Astrocyte (in vitro differentiated cells and primary cell): ENCODE results near the gene RWDD3. TPM values are rescaled to one million over a fixed set of nuclear protein-coding genes. Genes with fewer than 3 reads are reported as not detected.

Experiments used
- DNase-seq: peaks from one replicate; pipeline ENCODE4 v3.0.0-alpha.2; 2010; ENCODE audit warnings: low read depth
- FAIRE-seq: peaks from 2 replicates; lab custom pipeline; 2011; peaks lifted over from hg19 to GRCh38; lab: Jason Lieb, UNC
- H2AFZ ChIP-seq: 2 replicates; pipeline ENCODE4 v1.6.0; 2012; ENCODE audit warnings: low read depth, low read length, inconsistent platforms
- H3K27ac ChIP-seq: 2 replicates; pipeline ENCODE4 v1.5.1; 2011; ENCODE audit warnings: low read depth, low read length, inconsistent platforms
- H3K27me3 ChIP-seq: 2 replicates; pipeline ENCODE4 v1.6.0; 2011; ENCODE audit warnings: low read length, inconsistent platforms; ENCODE audit not compliant: insufficient read depth
- H3K36me3 ChIP-seq: 2 replicates; pipeline ENCODE4 v1.5.1; 2011; ENCODE audit warnings: low read length, inconsistent platforms; ENCODE audit not compliant: insufficient read depth
- H3K4me1 ChIP-seq: 2 replicates; pipeline ENCODE4 v1.5.1; 2011; ENCODE audit warnings: low read length, inconsistent platforms; ENCODE audit not compliant: insufficient read depth
- H3K4me2 ChIP-seq: 2 replicates; pipeline ENCODE4 v1.6.0; 2012; ENCODE audit warnings: low read length, inconsistent platforms
- H3K4me3 ChIP-seq: 2 replicates; pipeline ENCODE4 v1.5.1; 2011; ENCODE audit warnings: low read depth, mild to moderate bottlenecking, low read length, inconsistent platforms; ENCODE audit not compliant: insufficient read depth
- H3K79me2 ChIP-seq: 2 replicates; pipeline ENCODE4 v1.6.0; 2012; ENCODE audit warnings: mild to moderate bottlenecking, low read length, inconsistent platforms; ENCODE audit not compliant: insufficient read depth
- H3K9ac ChIP-seq: 2 replicates; pipeline ENCODE4 v1.6.0; 2012; ENCODE audit warnings: mild to moderate bottlenecking, low read length, inconsistent platforms
- H3K9me3 ChIP-seq: 2 replicates; pipeline ENCODE4 v1.5.1; 2012; ENCODE audit warnings: low read depth, mild to moderate bottlenecking, low read length, inconsistent platforms; ENCODE audit not compliant: insufficient read depth
- H4K20me1 ChIP-seq: 2 replicates; pipeline ENCODE4 v1.6.0; 2012; ENCODE audit warnings: low read length, inconsistent platforms; ENCODE audit not compliant: insufficient read depth
- H3K27ac Mint-ChIP-seq: one replicate; pipeline ENCODE4 v1.8.0; 2021; ENCODE audit warnings: mild to moderate bottlenecking, mixed read lengths; ENCODE audit not compliant: unreplicated experiment
- H3K27me3 Mint-ChIP-seq: one replicate; pipeline ENCODE4 v1.8.0; 2021; ENCODE audit warnings: low read depth, mixed read lengths; ENCODE audit not compliant: unreplicated experiment
- H3K36me3 Mint-ChIP-seq: one replicate; pipeline ENCODE4 v1.8.0; 2021; ENCODE audit warnings: low read depth, mixed read lengths; ENCODE audit not compliant: unreplicated experiment
- H3K4me1 Mint-ChIP-seq: one replicate; pipeline ENCODE4 v1.8.0; 2021; ENCODE audit warnings: low read depth, mixed read lengths; ENCODE audit not compliant: unreplicated experiment
- H3K4me3 Mint-ChIP-seq: one replicate; pipeline ENCODE4 v1.8.0; 2021; ENCODE audit warnings: mild to moderate bottlenecking, moderate library complexity, mixed read lengths; ENCODE audit not compliant: unreplicated experiment
- H3K9me3 Mint-ChIP-seq: one replicate; pipeline ENCODE4 v1.8.0; 2021; ENCODE audit warnings: mild to moderate bottlenecking, mixed read lengths; ENCODE audit not compliant: unreplicated experiment
- EZH2 ChIP-seq: IDR thresholded peaks from 2 replicates; pipeline ENCODE4 v1.6.1; 2012; ENCODE audit warnings: mild to moderate bottlenecking, low read length, inconsistent platforms; ENCODE audit not compliant: insufficient read depth
- total RNA-seq: library from RNA; stranded (reverse); gene quantifications from 2 replicates; pipeline ENCODE4 v1.2.1, GENCODE V29; 2021
- TF ChIP-seq, protein P1 (sequence below): IDR thresholded peaks from 2 replicates; pipeline ENCODE4 v1.5.1; 2011; ENCODE audit warnings: low read depth, mild to moderate bottlenecking, inconsistent platforms, low read length, moderate library complexity; ENCODE audit not compliant: insufficient read depth

The RWDD3 gene
- total RNA-seq, 1 donor from 2014 or later = 20.0 TPM

DNA sequence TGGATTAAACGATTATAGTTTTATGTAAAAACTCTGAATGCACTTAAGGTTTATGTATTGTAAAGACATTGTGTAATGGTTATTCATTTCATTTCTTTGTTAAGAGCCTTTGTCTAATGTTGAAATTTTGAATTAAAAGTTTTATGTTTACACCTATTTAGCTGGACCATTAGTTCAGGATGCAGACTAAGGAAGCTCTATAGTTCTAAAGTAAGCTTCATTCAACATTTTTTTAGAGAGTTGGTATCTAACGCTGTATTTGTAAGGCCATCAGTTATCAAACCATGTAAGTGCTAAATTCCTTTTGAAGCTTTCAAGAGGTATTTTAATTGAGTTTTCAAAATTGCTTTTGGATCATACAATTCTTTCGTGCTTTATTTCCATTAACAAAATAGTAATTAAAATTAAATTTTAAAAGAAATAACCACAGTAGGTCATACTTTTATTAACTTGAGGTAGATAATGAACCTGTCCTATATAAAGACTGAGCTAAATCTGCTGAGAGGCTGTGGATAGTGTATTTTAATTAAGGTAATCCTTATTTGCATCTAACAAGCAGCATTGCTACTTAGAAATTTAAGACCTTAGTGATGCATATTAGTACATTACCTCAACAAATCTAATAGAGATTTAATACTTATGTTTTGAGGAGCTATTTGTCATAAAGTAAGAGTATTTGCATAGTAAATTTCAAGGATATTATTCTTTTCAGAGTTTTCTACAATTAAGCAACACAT, 47.9 kb downstream of the RWDD3 start:
- Histone ChIP-seq H3K79me2 (no peaks in the 10 kb centered on the region), H3K4me2 (no peak overlapping the region), H3K27ac (no peak overlapping the region), H3K27me3 (no peaks in the 10 kb centered on the region), H3K4me1 (no peaks in the 10 kb centered on the region), H2AFZ (no peak overlapping the region), H3K9me3 (no peaks in the 10 kb centered on the region), H3K4me3 (no peak overlapping the region), H3K9ac (no peak overlapping the region), H4K20me1 (no peaks in the 10 kb centered on the region), H3K36me3 (no peaks in the 10 kb centered on the region)
- no peak overlapping the region for H3K4me3 Mint-ChIP-seq
- H3K4me1 Mint-ChIP-seq = no peaks in the 10 kb centered on the region
- no peak overlapping the region for H3K27ac Mint-ChIP-seq
- no peaks in the 10 kb centered on the region for H3K36me3 Mint-ChIP-seq
- DNase-seq (no peak), FAIRE-seq (no peak)
- no peaks in the 10 kb centered on the region for H3K9me3 Mint-ChIP-seq
- TF ChIP-seq, protein P1, sequence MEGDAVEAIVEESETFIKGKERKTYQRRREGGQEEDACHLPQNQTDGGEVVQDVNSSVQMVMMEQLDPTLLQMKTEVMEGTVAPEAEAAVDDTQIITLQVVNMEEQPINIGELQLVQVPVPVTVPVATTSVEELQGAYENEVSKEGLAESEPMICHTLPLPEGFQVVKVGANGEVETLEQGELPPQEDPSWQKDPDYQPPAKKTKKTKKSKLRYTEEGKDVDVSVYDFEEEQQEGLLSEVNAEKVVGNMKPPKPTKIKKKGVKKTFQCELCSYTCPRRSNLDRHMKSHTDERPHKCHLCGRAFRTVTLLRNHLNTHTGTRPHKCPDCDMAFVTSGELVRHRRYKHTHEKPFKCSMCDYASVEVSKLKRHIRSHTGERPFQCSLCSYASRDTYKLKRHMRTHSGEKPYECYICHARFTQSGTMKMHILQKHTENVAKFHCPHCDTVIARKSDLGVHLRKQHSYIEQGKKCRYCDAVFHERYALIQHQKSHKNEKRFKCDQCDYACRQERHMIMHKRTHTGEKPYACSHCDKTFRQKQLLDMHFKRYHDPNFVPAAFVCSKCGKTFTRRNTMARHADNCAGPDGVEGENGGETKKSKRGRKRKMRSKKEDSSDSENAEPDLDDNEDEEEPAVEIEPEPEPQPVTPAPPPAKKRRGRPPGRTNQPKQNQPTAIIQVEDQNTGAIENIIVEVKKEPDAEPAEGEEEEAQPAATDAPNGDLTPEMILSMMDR = no peak
- TF ChIP-seq EZH2 = no peak
- no peaks in the 10 kb centered on the region for H3K27me3 Mint-ChIP-seq

DNA sequence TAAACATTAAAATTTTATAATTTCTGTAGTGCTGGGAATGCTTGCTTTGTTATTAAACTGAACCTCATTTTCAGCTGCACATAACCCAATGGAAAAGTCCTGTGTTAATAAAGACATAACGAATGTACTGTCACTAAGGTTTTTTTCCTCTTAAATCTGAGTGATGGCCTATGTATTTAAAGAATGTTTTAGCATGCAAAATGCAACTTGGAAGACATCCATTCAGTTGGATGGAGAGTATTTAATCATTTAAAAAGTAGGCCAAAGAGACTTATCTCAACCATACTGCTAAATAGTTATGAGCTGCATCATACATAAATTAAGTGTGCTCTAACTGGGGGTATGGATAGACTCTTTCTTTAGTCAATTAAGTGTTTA, 48.5 kb downstream of the RWDD3 start:
- Mint-ChIP-seq H3K27me3 (no peaks in the 10 kb centered on the region), H3K27ac (no peak overlapping the region), H3K9me3 (no peaks in the 10 kb centered on the region), H3K4me1 (no peaks in the 10 kb centered on the region), H3K4me3 (no peak overlapping the region), H3K36me3 (no peaks in the 10 kb centered on the region)
- no peak overlapping the region for H3K4me3 ChIP-seq
- no peaks in the 10 kb centered on the region for H3K27me3 ChIP-seq
- no peak overlapping the region for H3K4me2 ChIP-seq
- DNase-seq (peak; percentile 35), FAIRE-seq (no peak)
- H3K27ac ChIP-seq = no peak overlapping the region
- H3K9me3 ChIP-seq = no peaks in the 10 kb centered on the region
- H3K79me2 ChIP-seq = no peaks in the 10 kb centered on the region
- H3K9ac ChIP-seq = no peak overlapping the region
- no peak overlapping the region for H2AFZ ChIP-seq
- H3K4me1 ChIP-seq = no peaks in the 10 kb centered on the region
- TF ChIP-seq EZH2 = no peak
- TF ChIP-seq, protein P1 = no peak
- H4K20me1 ChIP-seq = no peaks in the 10 kb centered on the region
- H3K36me3 ChIP-seq = no peaks in the 10 kb centered on the region

DNA sequence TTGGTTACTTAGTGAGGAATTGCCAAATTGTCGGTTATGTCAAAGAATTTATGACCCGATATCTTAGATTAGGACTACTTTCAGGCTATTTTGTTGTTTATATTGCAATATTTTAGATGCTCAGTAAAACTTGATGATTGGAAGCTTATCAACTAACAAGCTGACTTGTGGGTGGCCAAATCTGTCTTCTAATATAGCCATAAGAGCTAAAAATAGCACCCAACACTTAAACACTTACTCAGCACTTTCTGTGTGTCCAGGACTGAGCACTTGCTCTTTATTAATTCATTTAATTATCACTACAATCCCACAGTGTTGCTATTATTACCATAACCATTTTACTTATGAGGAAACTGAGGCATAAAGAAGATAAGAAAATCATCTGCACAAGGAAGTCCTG, 50.4 kb downstream of the RWDD3 start:
- no peaks in the 10 kb centered on the region for H4K20me1 ChIP-seq
- no peak for DNase-seq
- H3K27me3 Mint-ChIP-seq = no peaks in the 10 kb centered on the region
- no peaks in the 10 kb centered on the region for H3K27me3 ChIP-seq
- H3K79me2 ChIP-seq = no peaks in the 10 kb centered on the region
- no peak for TF ChIP-seq EZH2
- H3K4me3 Mint-ChIP-seq = no peak overlapping the region
- no peaks in the 10 kb centered on the region for H3K36me3 ChIP-seq
- no peak overlapping the region for H3K4me2 ChIP-seq
- no peak overlapping the region for H3K27ac ChIP-seq
- H3K27ac Mint-ChIP-seq = no peak overlapping the region
- no peak overlapping the region for H3K4me3 ChIP-seq
- no peaks in the 10 kb centered on the region for H3K36me3 Mint-ChIP-seq
- H3K9me3 ChIP-seq = no peaks in the 10 kb centered on the region
- no peak overlapping the region for H2AFZ ChIP-seq
- H3K4me1 Mint-ChIP-seq = no peaks in the 10 kb centered on the region
- no peaks in the 10 kb centered on the region for H3K9me3 Mint-ChIP-seq
- H3K4me1 ChIP-seq = no peaks in the 10 kb centered on the region
- no peak overlapping the region for H3K9ac ChIP-seq
- no peak for FAIRE-seq
